CD4-positive, alpha-beta memory T cell (primary cell): ENCODE data around the gene TAAR9. TPM values are rescaled to one million over a fixed set of nuclear protein-coding genes. Genes with fewer than 3 reads are reported as not detected.

ENCODE experiments used
- CTCF ChIA-PET: fragments of 350-600 bp; sonication (Branson Sonifier 250); formaldehyde crosslinking; loops from one replicate; lab custom pipeline; 2021; ENCODE audit warnings: inconsistent platforms; ENCODE audit not compliant: partially characterized antibody; lab: Charles Lee
- POLR2A ChIA-PET: fragments of 350-600 bp; sonication (Branson Sonifier 250); formaldehyde crosslinking; loops from one replicate; lab custom pipeline; 2021; ENCODE audit not compliant: partially characterized antibody; lab: Charles Lee
- DNase-seq, 5 donors: peaks; one replicate each; pipeline versions ENCODE4 v3.0.0 to v3.0.0-alpha.2; 2020 to 2022; ENCODE audit warnings: mixed read lengths in 1 of 5
- H3K27ac ChIP-seq: one replicate; pipeline ENCODE4 v1.7.0; 2013; ENCODE audit warnings: low read depth, low read length
- H3K27me3 ChIP-seq: 2 replicates; pipeline ENCODE4 v1.7.0; 2013; ENCODE audit warnings: mild to moderate bottlenecking, low read length, moderate library complexity; ENCODE audit not compliant: insufficient read depth
- H3K36me3 ChIP-seq: 2 replicates; pipeline ENCODE4 v1.7.0; 2013; ENCODE audit warnings: mild to moderate bottlenecking, low read length, moderate library complexity; ENCODE audit not compliant: insufficient read depth
- H3K4me1 ChIP-seq: 2 replicates; pipeline ENCODE4 v1.7.0; 2013; ENCODE audit warnings: mild to moderate bottlenecking, low read length, moderate library complexity; ENCODE audit not compliant: insufficient read depth
- H3K4me3 ChIP-seq, 2 donors: one replicate each; pipeline ENCODE4 v1.7.0; 2013; ENCODE audit warnings: low read length in 2 of 2, mild to moderate bottlenecking in 1 of 2
- H3K9me3 ChIP-seq, 2 donors: one replicate each; pipeline ENCODE4 v1.7.0; 2013; ENCODE audit warnings: low read length in 2 of 2, control low read depth in 1 of 2; ENCODE audit not compliant: control insufficient read depth in 1 of 2
- H3K27ac Mint-ChIP-seq, 7 donors: one replicate each; pipeline ENCODE4 v1.8.0; 2020 to 2021; ENCODE audit warnings: mixed read lengths in 7 of 7, mild to moderate bottlenecking in 6 of 7, inconsistent platforms in 3 of 7, moderate library complexity in 3 of 7
- H3K27me3 Mint-ChIP-seq, 2 donors: one replicate each; pipeline ENCODE4 v1.8.0; 2020 to 2021; ENCODE audit warnings: mixed read lengths in 2 of 2
- H3K36me3 Mint-ChIP-seq, 2 donors: one replicate each; pipeline ENCODE4 v1.8.0; 2020 to 2021; ENCODE audit warnings: mixed read lengths in 2 of 2, inconsistent platforms in 1 of 2, mild to moderate bottlenecking in 1 of 2
- H3K4me1 Mint-ChIP-seq, 4 donors: one replicate each; pipeline ENCODE4 v1.8.0; 2020 to 2021; ENCODE audit warnings: mixed read lengths in 4 of 4, mild to moderate bottlenecking in 1 of 4
- H3K4me3 Mint-ChIP-seq, 8 donors: one replicate each; pipeline ENCODE4 v1.8.0; 2020 to 2021; ENCODE audit warnings: mixed read lengths in 8 of 8, mild to moderate bottlenecking in 7 of 8, moderate library complexity in 6 of 8, inconsistent platforms in 3 of 8
- H3K9me3 Mint-ChIP-seq, 8 donors: one replicate each; pipeline ENCODE4 v1.8.0; 2020 to 2021; ENCODE audit warnings: mixed read lengths in 8 of 8, mild to moderate bottlenecking in 5 of 8, inconsistent platforms in 3 of 8, moderate library complexity in 1 of 8
- intact Hi-C: fragments of 100-400 bp; cut with micrococcal nuclease; formaldehyde crosslinking; loops from one replicate; pipeline ENCODE4 v1.15.1; 2023
- polyA plus RNA-seq, 2 donors: library from polyadenylated mRNA; unstranded; fragments of 300-500 nt; fragmentation: Illumina TruSeq; gene quantifications; one replicate each; pipeline ENCODE4 v1.2.3, GENCODE V29; 2021
- total RNA-seq, 2 experiments: library from RNA; stranded (reverse); gene quantifications; one replicate each; pipeline ENCODE4 v1.2.3, GENCODE V29; 2021

TAAR9 gene
- total RNA-seq (not detected), polyA plus RNA-seq (not detected)

- ChIA-PET CTCF (interaction anchor here (1.4 kb wide), 1 partner anchor 7 kb away, joined by 3 read pairs; no protein-coding TSS in a partner anchor), POLR2A (no interaction called here)
- H3K4me1 ChIP-seq = no peaks in the 10 kb centered on the region
- Mint-ChIP-seq H3K27me3 (peaks cover 20 to 27% of the 10 kb centered on the region in 2 donors), H3K4me1 (no peaks in the 10 kb centered on the region), H3K4me3 (no peak within 1 kb of the TSS), H3K9me3 (peaks cover 0 to 6% (median 2%) of the 10 kb centered on the region in 8 donors), H3K27ac (no peak within 1 kb of the TSS), H3K36me3 (no peaks in the 10 kb centered on the region)
- intact Hi-C loops = no loop called here
- no peaks in the 10 kb centered on the region for H3K9me3 ChIP-seq
- H3K27ac ChIP-seq = no peak within 1 kb of the TSS
- peaks cover 3% of the 10 kb centered on the region for H3K27me3 ChIP-seq
- H3K36me3 ChIP-seq = no peaks in the 10 kb centered on the region
- no peak for DNase-seq
- no peak within 1 kb of the TSS for H3K4me3 ChIP-seq
Measured at GRCh38 chr6:132537977-132538376, at the start of gene TAAR9. Gene TAAR9, plus strand, starts transcription at chr6:132538277. Its CDS starts 13 bp downstream, at chr6:132538290.

GRCh38 chr6:132489376-132489775 is 48.7 kb upstream of the TAAR9 start:
- Mint-ChIP-seq H3K27me3 (no peaks in the 10 kb centered on the region), H3K4me3 (no peak overlapping the region), H3K27ac (peak overlapping the region in 1 of 7 donors; percentile 45), H3K36me3 (peaks cover 10 to 14% of the 10 kb centered on the region in 2 donors), H3K9me3 (peaks cover 0 to 2% (median 0%) of the 10 kb centered on the region in 8 donors), H3K4me1 (peaks cover 10 to 27% (median 15%) of the 10 kb centered on the region in 4 donors)
- Histone ChIP-seq H3K9me3 (no peaks in the 10 kb centered on the region), H3K36me3 (no peaks in the 10 kb centered on the region), H3K4me1 (peaks cover 33% of the 10 kb centered on the region), H3K27me3 (no peaks in the 10 kb centered on the region), H3K4me3 (no peak overlapping the region), H3K27ac (no peak overlapping the region)
- DNase-seq = no peak
- intact Hi-C loops = no loop called here
- ChIA-PET POLR2A (interaction anchor here (1.4 kb wide), 1 partner anchor 24 kb away, joined by 3 read pairs; no protein-coding TSS in a partner anchor), CTCF (interaction anchor here (0.9 to 10.2 kb wide), 2 partner anchors 17 to 211 kb away, joined by 4 to 201 read pairs; no protein-coding TSS in a partner anchor)

GRCh38 chr6:132490024-132490423 is 48.1 kb upstream of the TAAR9 start:
- peaks cover 17 to 33% (median 21%) of the 10 kb centered on the region in 4 donors for H3K4me1 Mint-ChIP-seq
- no peaks in the 10 kb centered on the region for H3K36me3 ChIP-seq
- H3K27me3 Mint-ChIP-seq = no peaks in the 10 kb centered on the region
- H3K4me1 ChIP-seq = peaks cover 39% of the 10 kb centered on the region
- H3K36me3 Mint-ChIP-seq = peaks cover 16 to 20% of the 10 kb centered on the region in 2 donors
- peaks cover 0 to 2% (median 0%) of the 10 kb centered on the region in 8 donors for H3K9me3 Mint-ChIP-seq
- DNase-seq = no peak
- no peaks in the 10 kb centered on the region for H3K27me3 ChIP-seq
- intact Hi-C loops = no loop called here
- H3K4me3 Mint-ChIP-seq = peak overlapping the region in 2 of 8 donors; percentile 13 to 30
- H3K27ac ChIP-seq = no peak overlapping the region
- no peak overlapping the region for H3K4me3 ChIP-seq
- H3K27ac Mint-ChIP-seq = peak overlapping the region in 2 of 7 donors; percentile 5 to 70
- ChIA-PET CTCF (interaction anchor here (0.9 to 10.2 kb wide), 2 partner anchors 18 to 212 kb away, joined by 4 to 201 read pairs; no protein-coding TSS in a partner anchor), POLR2A (interaction anchor here (1.4 kb wide), 1 partner anchor 23 kb away, joined by 3 read pairs; no protein-coding TSS in a partner anchor)
- H3K9me3 ChIP-seq = no peaks in the 10 kb centered on the region

GRCh38 chr6:132490478-132491204 is 47.4 kb upstream of the TAAR9 start:
- POLR2A ChIA-PET = interaction anchor here (1.4 kb wide), 1 partner anchor 23 kb away, joined by 3 read pairs; no protein-coding TSS in a partner anchor
- no peak overlapping the region for H3K27ac ChIP-seq

GRCh38 chr6:132491303-132491702 is 46.8 kb upstream of the TAAR9 start:
- no peak overlapping the region for H3K27ac Mint-ChIP-seq
- POLR2A ChIA-PET = no interaction called here
- peaks cover 0 to 2% (median 0%) of the 10 kb centered on the region in 8 donors for H3K9me3 Mint-ChIP-seq
- H3K27me3 Mint-ChIP-seq = no peaks in the 10 kb centered on the region
- no peak overlapping the region for H3K27ac ChIP-seq
- peaks cover 50% of the 10 kb centered on the region for H3K4me1 ChIP-seq
- peaks cover 26 to 43% (median 31%) of the 10 kb centered on the region in 4 donors for H3K4me1 Mint-ChIP-seq
- peaks cover 17 to 21% of the 10 kb centered on the region in 2 donors for H3K36me3 Mint-ChIP-seq
- intact Hi-C loops = no loop called here
- H3K4me3 ChIP-seq = no peak overlapping the region
- CTCF ChIA-PET = no interaction called here
- no peaks in the 10 kb centered on the region for H3K27me3 ChIP-seq
- H3K4me3 Mint-ChIP-seq = no peak overlapping the region
- no peak for DNase-seq
- H3K9me3 ChIP-seq = no peaks in the 10 kb centered on the region
- no peaks in the 10 kb centered on the region for H3K36me3 ChIP-seq

More at GRCh38 chr6:132490478-132491204, 47.4 kb upstream of the TAAR9 start:
- Mint-ChIP-seq H3K27ac (no peak overlapping the region), H3K4me3 (no peak overlapping the region), H3K27me3 (no peaks in the 10 kb centered on the region), H3K36me3 (peaks cover 17 to 21% of the 10 kb centered on the region in 2 donors), H3K9me3 (peaks cover 0 to 2% (median 0%) of the 10 kb centered on the region in 8 donors), H3K4me1 (peaks cover 23 to 38% (median 27%) of the 10 kb centered on the region in 4 donors)
- H3K27me3 ChIP-seq = no peaks in the 10 kb centered on the region
- CTCF ChIA-PET = interaction anchor here (10.2 kb wide), 1 partner anchor 212 kb away, joined by 201 read pairs; no protein-coding TSS in a partner anchor
- no peaks in the 10 kb centered on the region for H3K36me3 ChIP-seq
- no peaks in the 10 kb centered on the region for H3K9me3 ChIP-seq
- no peak overlapping the region for H3K4me3 ChIP-seq
- no peak for DNase-seq
- peaks cover 46% of the 10 kb centered on the region for H3K4me1 ChIP-seq
- intact Hi-C loops = no loop called here

- H3K4me1 Mint-ChIP-seq = peaks cover 32 to 47% (median 35%) of the 10 kb centered on the region in 4 donors
- no peak overlapping the region for H3K27ac Mint-ChIP-seq
- Histone ChIP-seq H3K4me3 (no peak overlapping the region), H3K9me3 (no peaks in the 10 kb centered on the region), H3K27me3 (no peaks in the 10 kb centered on the region), H3K36me3 (no peaks in the 10 kb centered on the region), H3K4me1 (peaks cover 50% of the 10 kb centered on the region), H3K27ac (no peak overlapping the region)
- H3K4me3 Mint-ChIP-seq = no peak overlapping the region
- DNase-seq = no peak
- no peaks in the 10 kb centered on the region for H3K27me3 Mint-ChIP-seq
- CTCF ChIA-PET = interaction anchor here (1.0 to 2.0 kb wide), 2 partner anchors 212 to 214 kb away, joined by 4 read pairs; no protein-coding TSS in a partner anchor
- intact Hi-C loops = loop anchor here (2.0 kb wide), 1 partner anchor 21 kb away; the partner anchor contains the start of gene STX7
- peaks cover 16 to 21% of the 10 kb centered on the region in 2 donors for H3K36me3 Mint-ChIP-seq
- H3K9me3 Mint-ChIP-seq = peaks cover 0 to 2% (median 0%) of the 10 kb centered on the region in 8 donors
- POLR2A ChIA-PET = no interaction called here
Measured at GRCh38 chr6:132491881-132492280, 46.2 kb upstream of the TAAR9 start.

- no peaks in the 10 kb centered on the region for H3K27me3 ChIP-seq
- H3K4me3 ChIP-seq = no peak overlapping the region
- peaks cover 30 to 36% of the 10 kb centered on the region in 2 donors for H3K36me3 Mint-ChIP-seq
- H3K4me1 ChIP-seq = peaks cover 42% of the 10 kb centered on the region
- H3K9me3 ChIP-seq = no peaks in the 10 kb centered on the region
- no peak for DNase-seq
- H3K27ac ChIP-seq = no peak overlapping the region
- H3K36me3 ChIP-seq = peaks cover 6% of the 10 kb centered on the region
- ChIA-PET POLR2A (no interaction called here), CTCF (interaction anchor here (0.6 to 5.5 kb wide), 3 partner anchors 10 to 273 kb away, joined by 4 to 41 read pairs (median 8); no protein-coding TSS in a partner anchor)
- peak overlapping the region in 5 of 7 donors; percentile 12 to 48 (median 18) for H3K27ac Mint-ChIP-seq
- H3K9me3 Mint-ChIP-seq = peaks cover 0 to 2% (median 0%) of the 10 kb centered on the region in 8 donors
- peaks cover 26 to 45% (median 42%) of the 10 kb centered on the region in 4 donors for H3K4me1 Mint-ChIP-seq
- H3K27me3 Mint-ChIP-seq = no peaks in the 10 kb centered on the region
- intact Hi-C loops = no loop called here
- peak overlapping the region in 1 of 8 donors; percentile 4 for H3K4me3 Mint-ChIP-seq
Measured at GRCh38 chr6:132494954-132495353, 43.1 kb upstream of the TAAR9 start.
